IPS-NIHi7 (cell line): ENCODE data around the gene VIPR1.
A peak's percentile ranks its signal among the peaks of the same experiment; 100 is the strongest.
"Not testable (repeated sequence)": the region's sequence is repeated elsewhere in the genome, so short reads cannot be mapped to it uniquely, and the experiment has no call there.

Experiments used
- DNase-seq: peaks from one replicate; pipeline ENCODE4 v3.0.0; 2012; ENCODE audit warnings: mixed read lengths; ENCODE audit errors: extremely low spot score

The VIPR1 gene

GRCh38 chr3:42579346-42579745 is 76.9 kb downstream of the VIPR1 start:
- DNase-seq = not testable (repeated sequence)

GRCh38 chr3:42581400-42581708 is 78.9 kb downstream of the VIPR1 start:
- DNase-seq = no peak

- peak; percentile 100 for DNase-seq
These were observed 79.4 kb downstream of the VIPR1 start, which contains the start of gene SEC22C for GRCh38 chr3:42581709-42582473. TSS of gene SEC22C (minus strand) at chr3:42581967. CDS start at chr3:42569046, 12,921 bp downstream.

- DNase-seq = peak; percentile 10
These were observed 80.1 kb downstream of the VIPR1 start for GRCh38 chr3:42582474-42583070.
